Naive thymus-derived CD4-positive, alpha-beta T cell (primary cell): ENCODE data around the gene ZNF483. TPM values are rescaled to one million over a fixed set of nuclear protein-coding genes. Genes with fewer than 3 reads are reported as not detected.
"Not testable (repeated sequence)": the region's sequence is repeated elsewhere in the genome, so short reads cannot be mapped to it uniquely, and the experiment has no call there.

Experiments
- ATAC-seq: fragments of 150-1000 bp; cut with Tn5 transposase; 2 replicates; pipeline ENCODE4 v1.10.0; 2021; ENCODE audit warnings: mild to moderate bottlenecking, moderate library complexity
- CTCF ChIA-PET: fragments of 350-600 bp; sonication (Branson Sonifier 250); formaldehyde crosslinking; loops from one replicate; lab custom pipeline; 2021; ENCODE audit warnings: antibody characterized with exemption; lab: Charles Lee
- POLR2A ChIA-PET: fragments of 350-600 bp; sonication (Branson Sonifier 250); formaldehyde crosslinking; loops from one replicate; lab custom pipeline; 2021; ENCODE audit warnings: antibody characterized with exemption, inconsistent platforms; lab: Charles Lee
- DNase-seq, 9 donors: peaks; one replicate each; pipeline versions ENCODE4 v3.0.0 to v3.0.0-alpha.2; 2020 to 2022; ENCODE audit warnings: mixed read lengths in 1 of 9
- H3K27ac ChIP-seq: one replicate; pipeline ENCODE4 v1.7.0; 2013; ENCODE audit warnings: mild to moderate bottlenecking, low read depth, low read length, moderate library complexity
- H3K27me3 ChIP-seq, 2 donors: one replicate each; pipeline ENCODE4 v1.7.0; 2013; ENCODE audit warnings: low read length in 2 of 2, mild to moderate bottlenecking in 2 of 2, moderate library complexity in 2 of 2; ENCODE audit not compliant: control insufficient read depth in 2 of 2, insufficient read depth in 2 of 2
- H3K36me3 ChIP-seq, 3 experiments: 1 replicate in 2 of 3; 2 replicates in 1 of 3; pipeline ENCODE4 v1.7.0; 2013; ENCODE audit warnings: low read length in 3 of 3, mild to moderate bottlenecking in 3 of 3, moderate library complexity in 1 of 3; ENCODE audit not compliant: insufficient read depth in 3 of 3, control insufficient read depth in 2 of 3
- H3K4me1 ChIP-seq, 2 donors: one replicate each; pipeline ENCODE4 v1.7.0; 2013; ENCODE audit warnings: low read length in 2 of 2, mild to moderate bottlenecking in 2 of 2, moderate library complexity in 1 of 2; ENCODE audit not compliant: control insufficient read depth in 2 of 2, insufficient read depth in 2 of 2
- H3K4me3 ChIP-seq: 2 replicates; pipeline ENCODE4 v1.7.0; 2013; ENCODE audit warnings: mild to moderate bottlenecking, low read length
- H3K9me3 ChIP-seq, 3 experiments: 1 replicate in 2 of 3; 2 replicates in 1 of 3; pipeline ENCODE4 v1.7.0; 2013; ENCODE audit warnings: low read length in 3 of 3; ENCODE audit not compliant: control insufficient read depth in 2 of 3
- H3K27ac Mint-ChIP-seq, 9 donors: one replicate each; pipeline ENCODE4 v1.8.0; 2020 to 2022; ENCODE audit warnings: mixed read lengths in 9 of 9, mild to moderate bottlenecking in 8 of 9, moderate library complexity in 5 of 9, inconsistent platforms in 2 of 9
- H3K27me3 Mint-ChIP-seq, 5 donors: one replicate each; pipeline ENCODE4 v1.8.0; 2021 to 2022; ENCODE audit warnings: mixed read lengths in 5 of 5, mild to moderate bottlenecking in 1 of 5
- H3K36me3 Mint-ChIP-seq, 5 donors: one replicate each; pipeline ENCODE4 v1.8.0; 2020 to 2022; ENCODE audit warnings: mixed read lengths in 5 of 5, mild to moderate bottlenecking in 3 of 5, inconsistent platforms in 1 of 5
- H3K4me1 Mint-ChIP-seq, 7 donors: one replicate each; pipeline ENCODE4 v1.8.0; 2020 to 2022; ENCODE audit warnings: mixed read lengths in 7 of 7, mild to moderate bottlenecking in 3 of 7, inconsistent platforms in 1 of 7
- H3K4me3 Mint-ChIP-seq, 10 donors: one replicate each; pipeline ENCODE4 v1.8.0; 2020 to 2022; ENCODE audit warnings: mild to moderate bottlenecking in 10 of 10, mixed read lengths in 10 of 10, moderate library complexity in 6 of 10, inconsistent platforms in 2 of 10
- H3K9me3 Mint-ChIP-seq, 11 donors: one replicate each; pipeline ENCODE4 v1.8.0; 2020 to 2022; ENCODE audit warnings: mixed read lengths in 11 of 11, mild to moderate bottlenecking in 4 of 11, inconsistent platforms in 1 of 11, moderate library complexity in 1 of 11
- intact Hi-C, 2 donors: fragments of 100-400 bp; cut with micrococcal nuclease; formaldehyde crosslinking; loops; one replicate each; pipeline ENCODE4 v1.15.1; 2023
- polyA plus RNA-seq, 2 donors: library from polyadenylated mRNA; unstranded; fragments of 300-500 nt; fragmentation: Illumina TruSeq; gene quantifications; one replicate each; pipeline ENCODE4 v1.2.3, GENCODE V29; 2021
- total RNA-seq, 6 experiments: library from RNA in 5 of 6; stranded (reverse) in 5 of 6; gene quantifications; 1 replicate in 5 of 6; 2 replicates in 1 of 6; pipeline ENCODE4 v1.2.3 and lab custom pipeline; 2021 to 2026

ZNF483 gene
- total and polyA plus RNA-seq, 7 experiments from 2014 or later = 3.0 to 37.1 (median 15.5) TPM

DNA sequence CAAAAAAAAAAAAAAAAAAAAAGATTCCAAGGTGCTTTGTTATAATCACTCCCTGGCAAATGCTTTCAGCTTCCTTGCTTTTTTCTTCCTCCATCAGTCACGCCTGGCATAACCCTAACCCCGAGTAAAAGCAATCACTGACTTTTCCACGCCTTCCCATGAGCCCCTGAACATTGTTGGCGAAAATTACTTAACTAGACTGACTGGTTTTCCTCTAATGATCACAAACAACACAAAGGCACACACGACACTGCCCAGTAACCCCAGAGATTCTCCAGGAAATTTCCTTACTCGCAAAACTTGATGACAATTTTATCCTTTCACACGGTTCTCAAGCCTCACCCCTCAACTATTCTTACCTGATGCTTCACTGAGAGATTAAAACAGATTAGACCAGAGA is 85.9 kb downstream of the ZNF483 start:
- H3K36me3 ChIP-seq = no peaks in the 10 kb centered on the region
- H3K4me3 Mint-ChIP-seq = no peak overlapping the region
- intact Hi-C loops = no loop called here
- no peak overlapping the region for H3K27ac ChIP-seq
- no peak overlapping the region for H3K4me3 ChIP-seq
- no peaks in the 10 kb centered on the region for H3K4me1 Mint-ChIP-seq
- ATAC-seq (no peak), DNase-seq (no peak)
- no peak overlapping the region for H3K27ac Mint-ChIP-seq
- H3K36me3 Mint-ChIP-seq = no peaks in the 10 kb centered on the region
- H3K9me3 Mint-ChIP-seq = no peaks in the 10 kb centered on the region
- peaks cover 18 to 51% (median 30%) of the 10 kb centered on the region in 5 donors for H3K27me3 Mint-ChIP-seq
- POLR2A ChIA-PET = no interaction called here
- no peaks in the 10 kb centered on the region for H3K4me1 ChIP-seq
- H3K27me3 ChIP-seq = peaks cover 3 to 4% of the 10 kb centered on the region in 2 donors
- CTCF ChIA-PET = interaction anchor here (0.6 to 0.7 kb wide), 2 partner anchors 28 to 751 kb away, joined by 3 to 4 read pairs; no protein-coding TSS in a partner anchor
- H3K9me3 ChIP-seq = no peaks in the 10 kb centered on the region

DNA sequence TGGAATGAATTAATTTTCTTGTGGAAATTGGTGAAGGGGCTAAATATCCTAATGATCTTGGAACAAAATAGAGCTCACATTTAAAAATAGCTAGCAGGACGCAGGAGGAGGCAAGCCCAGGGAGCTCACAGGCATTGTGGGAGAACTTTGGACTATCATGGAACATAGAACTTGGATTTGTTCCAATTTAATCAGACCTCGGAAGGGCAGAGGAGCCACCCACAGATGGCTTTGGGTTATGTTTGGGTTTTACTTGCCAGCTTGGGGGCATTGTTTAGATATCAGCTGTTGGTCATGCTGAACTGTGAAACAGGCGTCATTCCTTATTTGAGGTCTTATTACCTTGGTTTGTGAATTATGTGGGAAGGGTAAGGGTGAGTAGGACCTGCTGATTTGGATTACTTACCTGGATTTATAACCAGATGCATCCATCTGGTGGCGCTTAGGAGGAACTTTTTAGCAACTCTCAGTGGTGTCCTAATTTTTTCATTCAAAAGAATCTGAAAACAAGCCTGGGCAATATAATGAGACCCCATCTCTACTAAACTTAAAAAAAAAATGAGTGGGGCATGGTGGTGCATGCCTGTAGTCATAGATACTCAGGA is 88.6 kb downstream of the ZNF483 start:
- H3K36me3 Mint-ChIP-seq = peaks cover 0 to 4% (median 0%) of the 10 kb centered on the region in 5 donors
- Histone ChIP-seq H3K27ac (no peak overlapping the region), H3K9me3 (no peaks in the 10 kb centered on the region), H3K4me1 (no peaks in the 10 kb centered on the region), H3K36me3 (no peaks in the 10 kb centered on the region), H3K27me3 (peaks cover 3 to 4% of the 10 kb centered on the region in 2 donors), H3K4me3 (no peak overlapping the region)
- ChIA-PET POLR2A (no interaction called here), CTCF (no interaction called here)
- no peak overlapping the region for H3K4me3 Mint-ChIP-seq
- no peak for ATAC-seq
- no peak overlapping the region for H3K27ac Mint-ChIP-seq
- H3K9me3 Mint-ChIP-seq = peaks cover 0 to 3% (median 0%) of the 10 kb centered on the region in 11 donors
- DNase-seq = no peak
- intact Hi-C loops = no loop called here
- peaks cover 22 to 55% (median 24%) of the 10 kb centered on the region in 5 donors for H3K27me3 Mint-ChIP-seq
- H3K4me1 Mint-ChIP-seq = no peaks in the 10 kb centered on the region

DNA sequence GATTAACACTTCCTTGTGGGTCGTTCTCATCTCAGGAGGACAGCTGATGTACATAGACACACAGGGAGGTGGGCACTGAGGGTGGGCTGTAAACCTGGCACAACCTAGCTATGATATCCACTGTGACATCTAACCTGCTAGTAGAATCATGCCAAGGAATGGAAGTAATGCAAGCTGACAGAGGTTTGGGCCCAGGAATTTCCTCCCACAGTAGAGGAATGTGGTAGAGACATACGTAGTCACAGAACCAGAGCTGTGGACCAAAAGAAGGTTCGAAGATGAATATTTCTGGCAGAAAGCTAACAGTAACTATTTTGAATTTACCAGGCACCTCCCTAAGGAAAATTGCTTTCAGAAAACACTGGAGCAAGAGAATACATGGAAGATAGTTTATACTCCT is 90.9 kb downstream of the ZNF483 start:
- DNase-seq (no peak), ATAC-seq (no peak)
- H3K27ac Mint-ChIP-seq = no peak overlapping the region
- ChIA-PET CTCF (no interaction called here), POLR2A (no interaction called here)
- Histone ChIP-seq H3K27ac (no peak overlapping the region), H3K36me3 (no peaks in the 10 kb centered on the region), H3K27me3 (peaks cover 0 to 4% of the 10 kb centered on the region in 2 donors), H3K9me3 (no peaks in the 10 kb centered on the region), H3K4me3 (no peak overlapping the region), H3K4me1 (no peaks in the 10 kb centered on the region)
- H3K9me3 Mint-ChIP-seq = peaks cover 0 to 3% (median 0%) of the 10 kb centered on the region in 11 donors
- no peak overlapping the region for H3K4me3 Mint-ChIP-seq
- H3K27me3 Mint-ChIP-seq = peaks cover 16 to 36% (median 18%) of the 10 kb centered on the region in 5 donors
- H3K36me3 Mint-ChIP-seq = peaks cover 0 to 4% (median 0%) of the 10 kb centered on the region in 5 donors
- intact Hi-C loops = no loop called here
- H3K4me1 Mint-ChIP-seq = no peaks in the 10 kb centered on the region

DNA sequence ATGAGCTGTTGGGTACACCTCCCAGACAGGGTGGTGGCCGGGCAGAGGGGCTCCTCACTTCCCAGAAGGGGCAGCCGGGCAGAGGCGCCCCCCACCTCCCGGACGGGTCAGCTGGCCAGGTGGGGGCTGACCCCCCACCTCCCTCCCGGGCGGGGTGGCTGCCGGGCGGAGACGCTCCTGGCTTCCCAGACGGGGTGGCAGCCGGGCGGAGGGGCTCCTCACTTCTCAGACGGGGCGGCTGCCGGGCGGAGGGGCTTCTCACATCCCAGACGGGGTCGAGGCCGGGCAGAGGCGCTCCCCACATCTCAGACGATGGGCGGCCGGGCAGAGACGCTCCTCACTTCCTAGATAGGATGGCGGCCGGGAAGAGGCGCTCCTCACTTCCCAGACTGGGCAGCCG is 92.4 kb downstream of the ZNF483 start:
- H3K36me3 ChIP-seq, H3K36me3 Mint-ChIP-seq, H3K27ac ChIP-seq, POLR2A ChIA-PET, H3K9me3 ChIP-seq, H3K9me3 Mint-ChIP-seq, H3K4me3 Mint-ChIP-seq, H3K4me3 ChIP-seq, ATAC-seq, H3K27me3 ChIP-seq, DNase-seq, CTCF ChIA-PET, H3K4me1 Mint-ChIP-seq, intact Hi-C loops, H3K4me1 ChIP-seq, H3K27ac Mint-ChIP-seq: not testable (repeated sequence)
- H3K27me3 Mint-ChIP-seq = peaks cover 10 to 29% (median 23%) of the 10 kb centered on the region in 5 donors

DNA sequence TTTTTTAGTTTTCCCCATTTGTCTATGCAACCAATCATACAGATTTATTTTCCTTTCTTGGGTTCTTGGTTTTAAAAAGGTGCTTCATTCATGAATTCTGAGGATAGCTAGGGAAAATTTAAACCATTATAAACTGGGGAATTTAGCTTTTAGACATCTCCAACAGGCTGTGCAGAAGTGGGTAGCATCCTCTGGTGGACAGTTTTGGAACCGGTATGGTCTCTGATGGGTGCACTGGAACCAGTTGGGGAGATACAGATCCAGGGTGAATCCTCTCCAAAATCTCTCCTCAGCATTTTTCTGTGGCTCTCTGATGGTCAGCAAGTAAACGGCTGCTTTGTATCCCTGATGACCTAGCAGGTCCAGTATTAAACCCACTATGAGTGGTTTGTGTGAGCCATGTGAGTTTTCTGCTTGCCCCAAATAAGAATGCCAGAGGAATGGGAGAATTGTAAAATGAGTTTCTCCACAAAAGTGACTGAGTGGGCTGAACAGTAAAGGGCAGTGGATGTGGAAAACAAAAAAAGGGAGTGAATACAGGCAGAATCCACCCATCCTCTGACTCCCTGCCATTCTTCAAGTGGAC is 97.0 kb downstream of the ZNF483 start:
- Mint-ChIP-seq H3K27ac (no peak overlapping the region), H3K4me1 (no peaks in the 10 kb centered on the region), H3K27me3 (peaks cover 3 to 24% (median 5%) of the 10 kb centered on the region in 5 donors), H3K9me3 (no peaks in the 10 kb centered on the region), H3K4me3 (no peak overlapping the region), H3K36me3 (no peaks in the 10 kb centered on the region)
- ChIA-PET POLR2A (interaction anchor here (0.9 kb wide), 1 partner anchor 9 kb away, joined by 6 read pairs; no protein-coding TSS in a partner anchor), CTCF (interaction anchor here (0.5 to 1.0 kb wide), 4 partner anchors 24 to 82 kb away, joined by 3 to 5 read pairs (median 4); no protein-coding TSS in a partner anchor)
- Histone ChIP-seq H3K27ac (no peak overlapping the region), H3K4me1 (no peaks in the 10 kb centered on the region), H3K27me3 (no peaks in the 10 kb centered on the region), H3K36me3 (no peaks in the 10 kb centered on the region), H3K9me3 (no peaks in the 10 kb centered on the region), H3K4me3 (no peak overlapping the region)
- ATAC-seq = peak; percentile 65
- intact Hi-C loops = loop anchor here (1.0 to 2.0 kb wide), 2 partner anchors 23 to 24 kb away; partner anchors contain the start of gene PTGR1 (in 1 of the 2)
- peak in 3 of 9 donors; percentile 12 to 21 (median 14) for DNase-seq

DNA sequence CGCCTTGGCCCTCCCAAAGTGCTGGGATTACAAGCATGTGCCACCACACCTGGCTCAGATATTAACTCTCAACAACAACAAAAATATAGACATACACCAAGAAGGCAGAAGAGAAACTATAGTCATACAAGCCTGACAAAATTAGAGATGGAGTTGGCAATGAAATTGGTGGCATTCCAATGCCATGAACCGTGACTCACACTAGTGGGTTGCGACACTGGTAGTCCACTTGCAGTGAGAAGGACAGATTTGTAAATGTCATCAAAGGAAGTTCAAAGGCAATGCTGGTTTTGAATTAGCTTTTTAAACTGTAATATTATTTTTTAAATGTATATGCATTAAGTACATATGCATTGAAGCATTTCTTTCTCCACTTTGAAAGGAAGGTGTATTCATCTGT is 97.6 kb downstream of the ZNF483 start:
- peaks cover 3 to 24% (median 5%) of the 10 kb centered on the region in 5 donors for H3K27me3 Mint-ChIP-seq
- CTCF ChIA-PET = no interaction called here
- Histone ChIP-seq H3K4me3 (no peak overlapping the region), H3K27ac (no peak overlapping the region), H3K36me3 (no peaks in the 10 kb centered on the region), H3K27me3 (no peaks in the 10 kb centered on the region), H3K9me3 (no peaks in the 10 kb centered on the region), H3K4me1 (no peaks in the 10 kb centered on the region)
- DNase-seq = no peak
- no peaks in the 10 kb centered on the region for H3K4me1 Mint-ChIP-seq
- POLR2A ChIA-PET = no interaction called here
- H3K27ac Mint-ChIP-seq = no peak overlapping the region
- no peaks in the 10 kb centered on the region for H3K9me3 Mint-ChIP-seq
- intact Hi-C loops = loop anchor here (1.0 to 2.0 kb wide), 2 partner anchors 24 kb away; partner anchors contain the start of gene PTGR1 (in 1 of the 2)
- H3K36me3 Mint-ChIP-seq = no peaks in the 10 kb centered on the region
- no peak overlapping the region for H3K4me3 Mint-ChIP-seq
- ATAC-seq = peak; percentile 48
